ENCODE measurements around the gene SHANK1. TPM values are rescaled to one million over a fixed set of nuclear protein-coding genes. Genes with fewer than 3 reads are reported as not detected.

SHANK1 gene
- total RNA-seq, 4 donors from 2014 or later, result 0.21 to 3.3 (median 0.30) TPM; not detected in 1

DNA sequence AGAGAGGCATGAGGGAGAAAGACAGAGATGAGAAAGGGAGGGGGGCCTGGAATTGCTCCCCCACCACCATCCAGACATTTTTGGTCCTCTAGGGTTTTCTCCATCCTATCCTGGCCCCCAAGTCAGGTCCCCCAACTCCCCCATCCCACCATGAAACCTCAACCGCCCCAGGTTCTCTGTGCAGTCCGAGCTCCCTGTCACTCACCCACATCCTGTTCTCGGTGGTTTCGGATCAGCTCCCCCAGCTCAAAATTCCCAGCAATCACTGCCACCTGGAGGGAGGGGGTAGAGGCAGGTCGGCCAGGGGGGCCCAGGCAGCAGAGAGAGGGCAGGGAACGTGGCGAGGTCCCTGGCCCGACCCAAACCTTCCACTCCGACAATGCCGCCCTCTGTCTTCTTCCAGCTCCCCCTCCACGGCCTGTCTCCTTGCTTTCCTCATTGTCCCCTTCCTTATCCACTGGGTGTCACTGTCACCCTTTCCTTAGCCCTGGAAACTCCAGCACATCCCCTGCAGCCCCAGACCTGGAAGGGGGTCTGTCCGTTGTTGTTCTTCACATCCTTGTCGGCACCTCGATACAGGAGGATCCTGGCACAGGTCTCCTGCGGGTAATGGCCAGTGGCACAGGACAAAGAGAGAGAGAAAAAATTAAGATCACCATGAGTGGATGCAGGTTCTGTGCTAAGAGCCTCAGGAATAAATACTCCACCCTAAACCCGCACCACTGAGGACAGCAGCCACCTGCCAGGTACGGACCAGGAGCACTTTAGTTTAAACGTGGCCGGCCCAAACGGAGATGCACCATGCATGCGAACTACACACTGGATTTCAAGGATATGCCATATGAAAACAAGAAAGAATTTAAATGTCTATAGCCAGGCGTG lies 15.4 kb downstream of the SHANK1 start:
- Histone ChIP-seq H3K9me3 (peaks cover 0 to 7% (median 0%) of the 10 kb centered on the region in 4 donors), H3K27ac (no peak overlapping the region), H3K27me3 (peaks cover 0 to 27% of the 10 kb centered on the region in 2 donors), H3K4me1 (no peaks in the 10 kb centered on the region), H3K4me3 (no peak overlapping the region), H3K36me3 (no peaks in the 10 kb centered on the region)
- WGBS, 2 donors, result 26 to 35% methylated on average over 22 of the region's 22 CpGs
- no peak for DNase-seq (ENCODE audit: low spot score in 2 of 2)
- TF ChIP-seq EP300 (IDR thresholded peaks at IDR 0.05) (no peak), POLR2A (IDR thresholded peaks at IDR 0.05) (no peak)
- TF ChIP-seq, protein P1, sequence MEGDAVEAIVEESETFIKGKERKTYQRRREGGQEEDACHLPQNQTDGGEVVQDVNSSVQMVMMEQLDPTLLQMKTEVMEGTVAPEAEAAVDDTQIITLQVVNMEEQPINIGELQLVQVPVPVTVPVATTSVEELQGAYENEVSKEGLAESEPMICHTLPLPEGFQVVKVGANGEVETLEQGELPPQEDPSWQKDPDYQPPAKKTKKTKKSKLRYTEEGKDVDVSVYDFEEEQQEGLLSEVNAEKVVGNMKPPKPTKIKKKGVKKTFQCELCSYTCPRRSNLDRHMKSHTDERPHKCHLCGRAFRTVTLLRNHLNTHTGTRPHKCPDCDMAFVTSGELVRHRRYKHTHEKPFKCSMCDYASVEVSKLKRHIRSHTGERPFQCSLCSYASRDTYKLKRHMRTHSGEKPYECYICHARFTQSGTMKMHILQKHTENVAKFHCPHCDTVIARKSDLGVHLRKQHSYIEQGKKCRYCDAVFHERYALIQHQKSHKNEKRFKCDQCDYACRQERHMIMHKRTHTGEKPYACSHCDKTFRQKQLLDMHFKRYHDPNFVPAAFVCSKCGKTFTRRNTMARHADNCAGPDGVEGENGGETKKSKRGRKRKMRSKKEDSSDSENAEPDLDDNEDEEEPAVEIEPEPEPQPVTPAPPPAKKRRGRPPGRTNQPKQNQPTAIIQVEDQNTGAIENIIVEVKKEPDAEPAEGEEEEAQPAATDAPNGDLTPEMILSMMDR (IDR thresholded peaks at IDR 0.05), result no peak

GRCh38 chr19:50702871-50703829 lies 16.5 kb downstream of the SHANK1 start:
- Histone ChIP-seq H3K36me3 (no peaks in the 10 kb centered on the region), H3K27ac (no peak overlapping the region), H3K27me3 (peaks cover 0 to 27% of the 10 kb centered on the region in 2 donors), H3K9me3 (peaks cover 0 to 7% (median 0%) of the 10 kb centered on the region in 4 donors), H3K4me1 (no peaks in the 10 kb centered on the region), H3K4me3 (no peak overlapping the region)
- TF ChIP-seq, protein P1 (IDR thresholded peaks at IDR 0.05), result no peak
- no peak for TF ChIP-seq POLR2A (IDR thresholded peaks at IDR 0.05)
- no peak for TF ChIP-seq EP300 (IDR thresholded peaks at IDR 0.05)
- no peak for DNase-seq (ENCODE audit: low spot score in 2 of 2)
- 53 to 65% methylated on average over 29 to 44 of the region's 47 CpGs for WGBS, 2 donors

- Histone ChIP-seq H3K4me3 (no peak overlapping the region), H3K4me1 (no peaks in the 10 kb centered on the region), H3K36me3 (no peaks in the 10 kb centered on the region), H3K27ac (no peak overlapping the region), H3K9me3 (peaks cover 0 to 7% (median 0%) of the 10 kb centered on the region in 4 donors), H3K27me3 (peaks cover 0 to 27% of the 10 kb centered on the region in 2 donors)
- TF ChIP-seq, protein P1 (IDR thresholded peaks at IDR 0.05), result no peak
- TF ChIP-seq POLR2A (IDR thresholded peaks at IDR 0.05), result no peak
- no peak for TF ChIP-seq EP300 (IDR thresholded peaks at IDR 0.05)
- no peak for DNase-seq (ENCODE audit: low spot score in 2 of 2)
- 50 to 64% methylated on average over 20 to 23 of the region's 23 CpGs for WGBS, 2 donors
These were observed 17.3 kb downstream of the SHANK1 start for GRCh38 chr19:50702158-50702870.

- no peak for DNase-seq (ENCODE audit: low spot score in 2 of 2)
- 92% methylated on average over 13 of the region's 13 CpGs for WGBS, 2 donors
- Histone ChIP-seq H3K4me1 (no peaks in the 10 kb centered on the region), H3K4me3 (no peak overlapping the region), H3K27me3 (peaks cover 0 to 34% of the 10 kb centered on the region in 2 donors), H3K27ac (no peak overlapping the region), H3K36me3 (no peaks in the 10 kb centered on the region), H3K9me3 (peaks cover 0 to 3% (median 0%) of the 10 kb centered on the region in 4 donors)
- no peak for TF ChIP-seq EP300 (IDR thresholded peaks at IDR 0.05)
- TF ChIP-seq, protein P1 (IDR thresholded peaks at IDR 0.05), result no peak
- TF ChIP-seq POLR2A (IDR thresholded peaks at IDR 0.05), result no peak
These were observed 18.1 kb downstream of the SHANK1 start for GRCh38 chr19:50701367-50701985.
